KMS-11 (cell line): ENCODE data around the gene LEFTY2.
A peak's percentile ranks its signal among the peaks of the same experiment; 100 is the strongest.
"Not testable (repeated sequence)": the region's sequence is repeated elsewhere in the genome, so short reads cannot be mapped to it uniquely, and the experiment has no call there.

Experiments used
- H2AFZ ChIP-seq: fragments of 200-600 bp; sonication (generic); 2 replicates; pipeline ENCODE4 v1.6.1; 2016; ENCODE audit warnings: antibody characterized with exemption, mixed run types, low read depth
- H3K27ac ChIP-seq: fragments of 200-600 bp; sonication (generic); 2 replicates; pipeline ENCODE4 v1.6.1; 2016; ENCODE audit warnings: mild to moderate bottlenecking, mixed run types
- H3K27me3 ChIP-seq: fragments of 200-600 bp; sonication (generic); 2 replicates; pipeline ENCODE4 v1.6.1; 2017; ENCODE audit warnings: mild to moderate bottlenecking, low read depth, mixed run types, moderate library complexity; ENCODE audit not compliant: insufficient read depth
- H3K36me3 ChIP-seq: fragments of 200-600 bp; sonication (generic); 2 replicates; pipeline ENCODE4 v1.6.1; 2017; ENCODE audit warnings: mild to moderate bottlenecking, mixed run types; ENCODE audit not compliant: insufficient read depth
- H3K4me1 ChIP-seq: fragments of 200-600 bp; sonication (generic); 2 replicates; pipeline ENCODE4 v1.6.1; 2016; ENCODE audit warnings: mild to moderate bottlenecking, low read depth, mixed run types; ENCODE audit not compliant: poor library complexity, severe bottlenecking
- H3K4me2 ChIP-seq: fragments of 200-600 bp; sonication (generic); 2 replicates; pipeline ENCODE4 v1.7.0; 2016; ENCODE audit warnings: mild to moderate bottlenecking, mixed run types
- H3K4me3 ChIP-seq: fragments of 200-600 bp; sonication (generic); IDR thresholded peaks from 2 replicates; pipeline ENCODE4 v1.6.1; 2017; ENCODE audit warnings: low read depth, low read length, mixed read lengths; ENCODE audit not compliant: insufficient read depth
- H3K79me2 ChIP-seq: fragments of 200-600 bp; sonication (generic); 2 replicates; pipeline ENCODE4 v1.6.1; 2016; ENCODE audit warnings: low read depth, mixed run types; ENCODE audit not compliant: insufficient read depth
- H3K9ac ChIP-seq: fragments of 200-600 bp; sonication (generic); 2 replicates; pipeline ENCODE4 v1.6.1; 2016; ENCODE audit warnings: mild to moderate bottlenecking, mixed run types
- H4K20me1 ChIP-seq: fragments of 200-600 bp; sonication (generic); 2 replicates; pipeline ENCODE4 v1.6.1; 2016; ENCODE audit warnings: mild to moderate bottlenecking, mixed run types; ENCODE audit not compliant: insufficient read depth
- CTCF ChIP-seq: fragments of 200-600 bp; sonication (generic); conservative IDR thresholded peaks from 2 replicates; pipeline ENCODE4 v1.6.1; 2017; ENCODE audit warnings: low read depth, mild to moderate bottlenecking, antibody characterized with exemption, low read length, moderate library complexity, mixed read lengths

LEFTY2 gene

GRCh38 chr1:225941942-225942222 lies 862 bp upstream of the LEFTY2 start:
- H3K9ac ChIP-seq: peak overlapping the region; percentile 57; the same call in 1 of the 2 replicates
- H2AFZ ChIP-seq: peak overlapping the region; percentile 65
- peak overlapping the region; percentile 95 for H3K4me2 ChIP-seq
- no peaks in the 10 kb centered on the region for H3K27me3 ChIP-seq
- H3K27ac ChIP-seq: peak overlapping the region; percentile 92
- no peaks in the 10 kb centered on the region for H3K36me3 ChIP-seq
- H3K4me1 ChIP-seq: peaks cover 61% of the 10 kb centered on the region
- TF ChIP-seq CTCF: no peak
- H3K4me3 ChIP-seq: no peak overlapping the region
- no peaks in the 10 kb centered on the region for H4K20me1 ChIP-seq
- H3K79me2 ChIP-seq: no peaks in the 10 kb centered on the region

- H3K27ac ChIP-seq: peak overlapping the region; percentile 92
- TF ChIP-seq CTCF: no peak
- H2AFZ ChIP-seq: peak overlapping the region; percentile 65
- no peaks in the 10 kb centered on the region for H3K27me3 ChIP-seq
- H3K9ac ChIP-seq: peak overlapping the region; percentile 57; the same call in 1 of the 2 replicates
- H3K4me2 ChIP-seq: peak overlapping the region; percentile 95
- peaks cover 71% of the 10 kb centered on the region for H3K4me1 ChIP-seq
- no peaks in the 10 kb centered on the region for H3K36me3 ChIP-seq
- no peaks in the 10 kb centered on the region for H3K79me2 ChIP-seq
- no peak overlapping the region for H3K4me3 ChIP-seq
- no peaks in the 10 kb centered on the region for H4K20me1 ChIP-seq
Observed at GRCh38 chr1:225940385-225941151, 452 bp downstream of the LEFTY2 start.

GRCh38 chr1:225939939-225940310 lies 1.1 kb downstream of the LEFTY2 start:
- peak overlapping the region; percentile 65; the same call in 1 of the 2 replicates for H2AFZ ChIP-seq
- peak overlapping the region; percentile 92; the same call in 1 of the 2 replicates for H3K27ac ChIP-seq
- H3K9ac ChIP-seq: peak overlapping the region; percentile 57; the same call in 1 of the 2 replicates
- peaks cover 65% of the 10 kb centered on the region for H3K4me1 ChIP-seq
- peak overlapping the region; percentile 95; the same call in 1 of the 2 replicates for H3K4me2 ChIP-seq
- H3K36me3 ChIP-seq, H3K79me2 ChIP-seq, H3K27me3 ChIP-seq, H4K20me1 ChIP-seq, H3K4me3 ChIP-seq: not testable (repeated sequence)

- not testable (repeated sequence) for H3K9ac ChIP-seq, H3K27me3 ChIP-seq, H2AFZ ChIP-seq, H3K36me3 ChIP-seq, H4K20me1 ChIP-seq, H3K4me2 ChIP-seq, H3K4me3 ChIP-seq, H3K27ac ChIP-seq, H3K79me2 ChIP-seq
- H3K4me1 ChIP-seq: peaks cover 59% of the 10 kb centered on the region
Observed at GRCh38 chr1:225939097-225939938, 1.7 kb downstream of the LEFTY2 start.

GRCh38 chr1:225937048-225937968 lies 3.7 kb downstream of the LEFTY2 start:
- Histone ChIP-seq H3K4me1 (peaks cover 39% of the 10 kb centered on the region), H3K9ac (no peak overlapping the region), H3K4me2 (no peak overlapping the region), H3K79me2 (no peaks in the 10 kb centered on the region), H3K4me3 (no peak overlapping the region), H4K20me1 (no peaks in the 10 kb centered on the region), H3K27me3 (no peaks in the 10 kb centered on the region), H3K27ac (no peak overlapping the region), H3K36me3 (no peaks in the 10 kb centered on the region), H2AFZ (no peak overlapping the region)
- TF ChIP-seq CTCF: no peak
